ENCODE data around the gene LHFPL2.

Gene LHFPL2

GRCh38 chr5:78647838-78648358 lies 674 bp downstream of the LHFPL2 start:
- H3K4me3 ChIP-seq (ENCODE audit: low read depth, low read length) = peak overlapping the region; percentile 72
- TF ChIP-seq CTCF (IDR thresholded peaks at IDR 0.05; ENCODE audit: low read depth, low read length) = no peak

GRCh38 chr5:78647351-78647818 lies 1.2 kb downstream of the LHFPL2 start:
- no peak for TF ChIP-seq CTCF (IDR thresholded peaks at IDR 0.05; ENCODE audit: low read depth, low read length)
- peak overlapping the region; percentile 72 for H3K4me3 ChIP-seq (ENCODE audit: low read depth, low read length)

DNA sequence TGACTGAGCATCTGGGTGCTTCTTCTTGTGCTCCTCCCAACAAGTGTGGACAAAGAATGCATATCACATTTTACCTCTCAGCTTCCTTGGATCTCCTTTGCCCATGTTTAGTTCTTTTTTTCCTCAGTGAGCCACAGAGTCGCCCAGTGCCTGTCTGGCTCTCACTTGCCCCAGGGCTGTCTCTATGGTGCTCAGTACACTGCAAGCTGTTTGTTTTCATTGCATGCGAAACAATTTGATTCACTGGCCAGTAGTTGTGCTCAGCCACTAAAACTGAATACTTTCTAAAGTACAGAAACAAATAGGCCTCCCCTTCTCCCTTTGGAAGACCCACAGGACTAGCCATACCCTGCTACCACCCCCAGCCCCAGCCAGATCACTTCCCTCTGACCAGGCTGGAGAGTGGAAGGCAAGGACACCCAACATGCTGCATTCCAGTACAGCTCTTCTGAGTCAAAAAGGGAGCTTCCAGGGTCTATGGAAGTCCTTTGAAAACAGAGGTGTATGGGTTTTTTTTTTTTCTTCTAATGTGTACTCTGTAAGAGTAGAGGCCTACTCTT lies 3.8 kb downstream of the LHFPL2 start:
- H3K4me3 ChIP-seq (ENCODE audit: low read depth, low read length) = no peak overlapping the region

GRCh38 chr5:78644129-78644528 lies 4.4 kb downstream of the LHFPL2 start:
- H3K4me3 ChIP-seq (ENCODE audit: low read depth, low read length) = no peak overlapping the region
- no peak for TF ChIP-seq CTCF (IDR thresholded peaks at IDR 0.05; ENCODE audit: low read depth, low read length)

More for the DNA sequence above, 3.8 kb downstream of the LHFPL2 start:
- TF ChIP-seq CTCF (IDR thresholded peaks at IDR 0.05; ENCODE audit: low read depth, low read length) = no peak

GRCh38 chr5:78642701-78643100 lies 5.9 kb downstream of the LHFPL2 start:
- no peak overlapping the region for H3K4me3 ChIP-seq (ENCODE audit: low read depth, low read length)
- TF ChIP-seq CTCF (IDR thresholded peaks at IDR 0.05; ENCODE audit: low read depth, low read length) = no peak

- no peak overlapping the region for H3K4me3 ChIP-seq (ENCODE audit: low read depth, low read length)
- TF ChIP-seq CTCF (IDR thresholded peaks at IDR 0.05; ENCODE audit: low read depth, low read length) = no peak
Observed at GRCh38 chr5:78640662-78641474, 7.7 kb downstream of the LHFPL2 start.

DNA sequence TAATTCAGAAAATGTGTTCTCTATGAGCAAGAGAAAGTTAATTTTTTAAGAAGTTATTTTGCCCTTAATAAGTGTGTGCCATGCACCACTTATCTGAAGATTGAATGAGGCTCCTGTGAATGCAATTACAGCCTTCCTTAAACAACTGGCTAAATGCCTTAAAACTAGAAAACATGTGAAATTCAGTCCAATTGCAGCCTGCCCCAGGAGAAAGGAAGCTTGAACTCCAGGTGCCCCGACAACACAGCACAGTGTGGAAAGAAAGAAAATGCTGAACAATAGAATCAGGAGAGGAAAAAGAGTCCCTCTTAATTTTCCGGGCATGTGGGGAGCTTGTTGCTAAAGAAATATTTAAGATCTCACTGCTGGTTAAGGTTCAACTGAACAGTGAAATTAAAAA lies 8.8 kb downstream of the LHFPL2 start:
- H3K4me3 ChIP-seq (ENCODE audit: low read depth, low read length) = 0 out of 2 replicates have a peak overlapping the region, but pooled peaks have one; percentile 15

More for the DNA sequence above, 8.8 kb downstream of the LHFPL2 start:
- no peak for TF ChIP-seq CTCF (IDR thresholded peaks at IDR 0.05; ENCODE audit: low read depth, low read length)

All from WI38 (cell line).